Measurements from ENCODE around the gene PSRC1.

Gene PSRC1

DNA sequence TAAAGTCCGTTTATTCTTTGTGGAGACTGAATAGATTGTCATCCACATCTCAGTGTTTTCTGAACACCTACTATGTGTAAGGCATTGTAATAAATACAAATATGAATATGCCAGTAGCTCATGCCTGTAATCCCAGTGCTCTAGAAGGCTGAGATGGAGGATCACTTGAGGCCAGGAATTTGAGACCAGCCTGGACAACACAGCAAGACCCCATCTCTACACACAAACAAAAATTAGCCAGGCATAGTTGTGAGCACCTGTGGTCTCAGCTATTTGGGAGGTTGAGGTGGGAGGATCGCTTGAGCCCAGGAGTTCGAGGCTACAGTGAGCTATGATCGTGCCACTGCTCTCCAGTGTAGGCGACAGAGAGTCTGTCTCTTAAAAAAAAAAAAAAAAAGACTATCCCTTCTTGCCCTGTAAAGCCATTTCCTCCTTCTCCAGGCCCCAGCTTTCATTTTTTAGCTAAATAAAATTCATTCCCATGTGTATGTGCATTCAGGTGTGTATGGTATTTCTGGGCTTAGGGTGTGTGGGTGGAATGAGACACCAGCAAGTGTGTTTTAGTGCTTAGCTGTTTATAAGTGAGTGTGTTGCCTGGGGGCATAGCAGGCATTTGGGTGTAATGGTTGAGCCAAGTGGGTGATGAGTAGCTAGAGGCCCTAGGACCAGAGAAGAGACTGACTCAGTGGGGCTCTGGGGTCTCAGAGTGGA is 25.8 kb downstream of the PSRC1 start:
- no peak for DNase-seq

DNA sequence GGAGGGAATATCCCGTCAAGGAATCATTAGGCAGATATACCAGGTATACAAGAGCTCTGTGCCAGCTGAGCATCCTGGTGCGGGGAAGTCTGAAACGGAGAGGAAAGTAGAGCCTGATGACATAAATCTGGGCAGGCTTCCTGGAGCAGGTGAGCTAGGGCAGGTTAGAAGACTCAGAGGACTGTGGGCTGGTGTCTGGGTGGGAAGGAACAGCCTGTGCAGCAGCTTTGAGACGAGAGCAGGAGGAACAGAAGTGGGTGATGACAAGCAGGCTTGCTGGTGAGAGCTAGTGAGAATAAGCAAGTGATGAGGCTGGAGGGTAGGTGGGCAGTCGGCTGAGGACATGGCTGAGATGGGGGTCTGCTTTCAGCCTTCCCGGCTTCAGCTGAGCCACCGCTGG is 26.9 kb downstream of the PSRC1 start:
- no peak for DNase-seq

DNA sequence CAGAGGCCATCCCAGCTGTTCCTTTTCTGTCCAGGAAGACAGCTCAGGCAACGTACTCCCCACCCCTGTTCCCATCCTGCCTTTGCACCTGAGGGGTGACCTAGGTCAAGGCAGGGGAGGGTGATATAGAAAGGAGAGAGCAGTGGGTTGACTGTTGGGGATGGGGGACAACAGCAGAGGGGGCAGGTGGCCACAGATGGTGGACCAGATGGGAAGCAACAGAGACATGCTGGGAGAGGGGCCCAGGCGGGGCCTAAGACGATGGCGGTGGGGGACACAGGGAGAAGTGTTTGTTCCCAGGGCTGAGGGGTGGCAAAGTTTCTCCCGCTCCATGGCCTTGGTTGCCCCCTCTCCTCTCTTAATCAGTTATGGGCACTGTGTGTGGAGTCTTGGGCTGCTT is 27.3 kb downstream of the PSRC1 start:
- no peak for DNase-seq

DNA sequence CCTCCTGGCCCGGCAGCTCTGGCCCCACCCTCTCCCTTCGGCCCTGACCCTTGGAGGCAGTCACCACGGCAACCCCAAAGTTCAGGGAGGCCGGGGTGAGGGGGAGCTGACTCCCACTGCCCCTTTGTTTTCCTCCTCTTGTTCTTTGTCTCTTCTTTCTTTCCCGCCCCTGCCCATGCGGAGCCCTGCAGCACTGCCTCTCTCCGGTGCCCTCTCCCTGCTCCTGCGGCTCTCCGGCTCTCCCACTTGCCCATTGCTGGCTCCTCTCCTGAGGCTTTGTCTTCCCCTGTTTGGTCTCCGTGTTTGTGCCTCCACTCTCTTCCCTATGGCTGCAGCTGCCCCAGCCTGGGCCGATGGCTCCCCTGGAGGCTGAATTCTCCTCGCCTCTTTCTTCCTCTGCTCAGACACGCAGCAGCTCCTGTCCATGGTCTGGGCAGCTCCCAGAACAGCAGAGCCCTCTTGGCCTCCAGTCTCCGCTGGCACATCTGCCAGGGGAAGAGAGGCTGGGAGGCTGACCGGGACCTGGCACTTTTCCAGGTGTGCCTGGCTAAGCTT is 27.8 kb downstream of the PSRC1 start:
- no peak for DNase-seq

DNA sequence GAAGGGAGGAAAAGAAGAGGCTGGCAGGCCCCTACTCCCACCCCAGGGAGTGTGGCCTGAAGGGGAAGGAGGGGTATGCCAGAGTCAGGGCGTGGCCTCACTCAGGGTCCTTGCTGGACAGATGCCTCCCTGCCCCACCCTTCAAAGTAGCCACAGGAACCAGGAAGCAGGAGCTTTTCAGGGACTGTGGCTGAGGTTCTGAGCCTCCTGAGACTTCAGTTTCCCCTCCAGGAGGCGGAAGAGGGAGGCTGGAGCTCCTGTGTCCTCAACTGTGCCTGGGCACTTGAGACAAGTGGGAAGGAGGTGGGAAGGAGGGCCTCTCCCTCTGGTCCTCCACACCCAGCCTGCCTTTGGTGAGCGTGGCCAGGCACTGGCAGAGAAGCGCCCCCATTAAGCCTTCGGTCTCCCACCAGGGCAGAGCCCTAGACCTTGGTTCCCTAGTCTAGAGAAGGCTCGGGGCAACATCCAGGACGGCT is 28.3 kb downstream of the PSRC1 start:
- DNase-seq = no peak

DNA sequence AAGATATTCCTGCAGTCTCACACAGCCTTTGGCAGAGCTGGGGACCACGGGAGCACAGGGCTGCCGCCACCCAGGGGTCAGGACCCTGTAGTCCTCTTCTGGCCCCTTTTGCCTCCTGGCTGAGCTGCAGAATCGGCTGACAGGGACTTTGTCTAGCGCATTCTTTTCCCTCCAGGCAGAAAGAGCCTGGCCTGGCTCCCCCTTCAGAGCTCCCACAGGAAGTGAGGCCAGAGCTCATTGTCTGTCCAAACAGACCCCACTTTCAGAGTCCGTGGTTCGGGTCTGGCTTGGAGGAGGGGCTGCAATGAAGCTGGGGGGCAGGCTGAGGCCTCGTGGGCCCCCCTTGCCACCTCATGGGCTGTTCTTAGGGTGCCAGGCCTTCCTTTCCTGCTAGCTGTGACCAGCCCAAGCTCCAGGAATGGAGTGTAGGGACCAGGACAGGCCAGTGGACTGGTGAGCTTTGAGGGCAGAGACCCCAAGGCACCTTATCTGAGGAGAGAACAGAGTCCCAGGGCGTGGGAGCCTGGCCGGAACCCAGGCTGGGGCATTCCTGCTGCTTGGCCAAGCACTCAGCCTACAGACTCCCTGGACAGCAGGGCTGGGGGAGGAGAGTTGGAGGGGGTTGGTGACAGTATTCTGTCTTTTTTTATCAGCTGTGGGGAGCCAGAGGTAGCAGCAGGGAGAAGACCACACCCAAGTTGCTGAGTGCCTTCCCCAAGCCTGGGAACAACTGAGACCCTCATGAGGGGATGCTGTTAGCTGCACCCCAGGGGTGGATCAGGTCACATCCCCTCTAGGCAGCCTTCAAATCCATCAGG is 28.9 kb downstream of the PSRC1 start:
- no peak for DNase-seq

DNA sequence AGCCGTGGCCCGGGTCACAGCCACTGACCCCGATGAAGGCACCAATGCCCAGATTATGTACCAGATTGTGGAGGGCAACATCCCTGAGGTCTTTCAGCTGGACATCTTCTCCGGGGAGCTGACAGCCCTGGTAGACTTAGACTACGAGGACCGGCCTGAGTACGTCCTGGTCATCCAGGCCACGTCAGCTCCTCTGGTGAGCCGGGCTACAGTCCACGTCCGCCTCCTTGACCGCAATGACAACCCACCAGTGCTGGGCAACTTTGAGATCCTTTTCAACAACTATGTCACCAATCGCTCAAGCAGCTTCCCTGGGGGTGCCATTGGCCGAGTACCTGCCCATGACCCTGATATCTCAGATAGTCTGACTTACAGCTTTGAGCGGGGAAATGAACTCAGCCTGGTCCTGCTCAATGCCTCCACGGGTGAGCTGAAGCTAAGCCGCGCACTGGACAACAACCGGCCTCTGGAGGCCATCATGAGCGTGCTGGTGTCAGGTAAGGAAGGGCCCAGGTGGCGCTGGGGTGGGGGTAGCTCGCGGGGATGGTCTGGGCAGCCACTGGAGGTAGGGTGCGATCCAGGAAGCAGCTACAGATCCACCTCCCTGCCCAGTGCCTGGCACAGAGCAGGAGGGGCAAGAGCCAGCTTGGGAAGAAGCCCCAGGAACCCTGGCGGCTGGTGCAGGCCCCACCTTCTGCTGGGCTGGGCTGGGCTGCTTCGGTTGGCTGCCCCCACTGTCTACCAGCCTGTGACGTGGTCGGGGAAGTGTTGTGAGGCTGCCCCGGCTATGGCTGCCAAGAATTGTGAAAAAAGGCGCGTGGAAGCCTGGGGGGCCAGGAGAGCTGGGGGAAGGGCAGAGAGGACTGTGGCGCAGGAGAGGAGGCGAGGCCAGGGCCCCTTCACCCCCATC is 29.8 kb downstream of the PSRC1 start:
- no peak for DNase-seq

DNA sequence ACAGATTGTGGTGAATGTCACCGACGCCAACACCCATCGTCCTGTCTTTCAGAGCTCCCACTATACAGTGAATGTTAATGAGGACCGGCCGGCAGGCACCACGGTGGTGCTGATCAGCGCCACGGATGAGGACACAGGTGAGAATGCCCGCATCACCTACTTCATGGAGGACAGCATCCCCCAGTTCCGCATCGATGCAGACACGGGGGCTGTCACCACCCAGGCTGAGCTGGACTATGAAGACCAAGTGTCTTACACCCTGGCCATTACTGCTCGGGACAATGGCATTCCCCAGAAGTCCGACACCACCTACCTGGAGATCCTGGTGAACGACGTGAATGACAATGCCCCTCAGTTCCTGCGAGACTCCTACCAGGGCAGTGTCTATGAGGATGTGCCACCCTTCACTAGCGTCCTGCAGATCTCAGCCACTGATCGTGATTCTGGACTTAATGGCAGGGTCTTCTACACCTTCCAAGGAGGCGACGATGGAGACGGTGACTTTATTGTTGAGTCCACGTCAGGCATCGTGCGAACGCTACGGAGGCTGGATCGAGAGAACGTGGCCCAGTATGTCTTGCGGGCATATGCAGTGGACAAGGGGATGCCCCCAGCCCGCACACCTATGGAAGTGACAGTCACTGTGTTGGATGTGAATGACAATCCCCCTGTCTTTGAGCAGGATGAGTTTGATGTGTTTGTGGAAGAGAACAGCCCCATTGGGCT is 30.6 kb downstream of the PSRC1 start:
- DNase-seq = no peak

DNA sequence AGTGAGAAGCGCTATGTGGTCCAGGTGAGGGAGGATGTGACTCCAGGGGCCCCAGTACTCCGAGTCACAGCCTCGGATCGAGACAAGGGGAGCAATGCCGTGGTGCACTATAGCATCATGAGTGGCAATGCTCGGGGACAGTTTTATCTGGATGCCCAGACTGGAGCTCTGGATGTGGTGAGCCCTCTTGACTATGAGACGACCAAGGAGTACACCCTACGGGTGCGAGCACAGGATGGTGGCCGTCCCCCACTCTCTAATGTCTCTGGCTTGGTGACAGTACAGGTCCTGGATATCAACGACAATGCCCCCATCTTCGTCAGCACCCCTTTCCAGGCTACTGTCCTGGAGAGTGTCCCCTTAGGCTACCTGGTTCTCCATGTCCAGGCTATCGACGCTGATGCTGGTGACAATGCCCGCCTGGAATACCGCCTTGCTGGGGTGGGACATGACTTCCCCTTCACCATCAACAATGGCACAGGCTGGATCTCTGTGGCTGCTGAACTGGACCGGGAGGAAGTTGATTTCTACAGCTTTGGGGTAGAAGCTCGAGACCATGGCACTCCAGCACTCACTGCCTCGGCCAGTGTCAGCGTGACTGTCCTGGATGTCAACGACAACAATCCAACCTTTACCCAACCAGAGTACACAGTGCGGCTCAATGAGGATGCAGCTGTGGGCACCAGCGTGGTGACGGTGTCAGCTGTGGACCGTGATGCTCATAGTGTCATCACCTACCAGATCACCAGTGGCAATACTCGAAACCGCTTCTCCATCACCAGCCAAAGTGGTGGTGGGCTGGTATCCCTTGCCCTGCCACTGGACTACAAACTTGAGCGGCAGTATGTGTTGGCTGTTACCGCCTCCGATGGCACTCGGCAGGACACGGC is 31.4 kb downstream of the PSRC1 start:
- DNase-seq = no peak

DNA sequence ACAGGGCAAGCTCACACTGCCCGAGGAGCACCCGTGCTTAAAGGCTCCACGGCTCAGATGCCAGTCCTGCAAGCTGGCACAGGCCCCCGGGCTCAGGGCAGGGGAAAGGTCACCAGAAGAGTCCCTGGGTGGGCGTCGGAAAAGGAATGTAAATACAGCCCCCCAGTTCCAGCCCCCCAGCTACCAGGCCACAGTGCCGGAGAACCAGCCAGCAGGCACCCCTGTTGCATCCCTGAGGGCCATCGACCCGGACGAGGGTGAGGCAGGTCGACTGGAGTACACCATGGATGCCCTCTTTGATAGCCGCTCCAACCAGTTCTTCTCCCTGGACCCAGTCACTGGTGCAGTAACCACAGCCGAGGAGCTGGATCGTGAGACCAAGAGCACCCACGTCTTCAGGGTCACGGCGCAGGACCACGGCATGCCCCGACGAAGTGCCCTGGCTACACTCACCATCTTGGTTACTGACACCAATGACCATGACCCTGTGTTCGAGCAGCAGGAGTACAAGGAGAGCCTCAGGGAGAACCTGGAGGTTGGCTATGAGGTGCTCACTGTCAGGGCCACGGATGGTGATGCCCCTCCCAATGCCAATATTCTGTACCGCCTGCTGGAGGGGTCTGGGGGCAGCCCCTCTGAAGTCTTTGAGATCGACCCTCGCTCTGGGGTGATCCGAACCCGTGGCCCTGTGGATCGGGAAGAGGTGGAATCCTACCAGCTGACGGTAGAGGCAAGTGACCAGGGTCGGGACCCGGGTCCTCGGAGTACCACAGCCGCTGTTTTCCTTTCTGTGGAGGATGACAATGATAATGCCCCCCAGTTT is 32.3 kb downstream of the PSRC1 start:
- DNase-seq = no peak

DNA sequence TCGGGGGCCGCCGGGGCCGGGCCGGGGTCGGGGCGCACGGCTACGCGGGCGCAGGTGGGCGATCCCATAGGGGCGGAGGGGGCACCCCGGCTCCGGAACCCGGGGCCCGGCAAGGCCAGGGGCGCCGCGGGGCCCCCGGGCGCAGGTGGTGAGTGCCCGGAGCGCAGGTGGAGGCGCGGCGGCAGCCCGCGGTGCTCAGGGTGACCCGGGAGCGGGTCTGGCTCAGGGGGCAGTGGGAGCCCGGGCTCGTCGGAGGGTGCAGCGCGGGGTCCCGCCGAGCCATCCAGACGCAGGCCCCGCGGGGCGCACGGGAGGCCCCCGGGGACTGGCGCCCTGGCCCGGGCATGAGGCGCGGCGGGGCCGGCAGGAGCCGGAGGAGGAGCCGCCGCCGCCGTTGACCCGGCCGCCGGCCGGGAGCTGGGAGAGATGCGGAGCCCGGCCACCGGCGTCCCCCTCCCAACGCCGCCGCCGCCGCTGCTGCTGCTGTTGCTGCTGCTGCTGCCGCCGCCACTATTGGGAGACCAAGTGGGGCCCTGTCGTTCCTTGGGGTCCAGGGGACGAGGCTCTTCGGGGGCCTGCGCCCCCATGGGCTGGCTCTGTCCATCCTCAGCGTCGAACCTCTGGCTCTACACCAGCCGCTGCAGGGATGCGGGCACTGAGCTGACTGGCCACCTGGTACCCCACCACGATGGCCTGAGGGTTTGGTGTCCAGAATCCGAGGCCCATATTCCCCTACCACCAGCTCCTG is 33.1 kb downstream of the PSRC1 start:
- DNase-seq = no peak

DNA sequence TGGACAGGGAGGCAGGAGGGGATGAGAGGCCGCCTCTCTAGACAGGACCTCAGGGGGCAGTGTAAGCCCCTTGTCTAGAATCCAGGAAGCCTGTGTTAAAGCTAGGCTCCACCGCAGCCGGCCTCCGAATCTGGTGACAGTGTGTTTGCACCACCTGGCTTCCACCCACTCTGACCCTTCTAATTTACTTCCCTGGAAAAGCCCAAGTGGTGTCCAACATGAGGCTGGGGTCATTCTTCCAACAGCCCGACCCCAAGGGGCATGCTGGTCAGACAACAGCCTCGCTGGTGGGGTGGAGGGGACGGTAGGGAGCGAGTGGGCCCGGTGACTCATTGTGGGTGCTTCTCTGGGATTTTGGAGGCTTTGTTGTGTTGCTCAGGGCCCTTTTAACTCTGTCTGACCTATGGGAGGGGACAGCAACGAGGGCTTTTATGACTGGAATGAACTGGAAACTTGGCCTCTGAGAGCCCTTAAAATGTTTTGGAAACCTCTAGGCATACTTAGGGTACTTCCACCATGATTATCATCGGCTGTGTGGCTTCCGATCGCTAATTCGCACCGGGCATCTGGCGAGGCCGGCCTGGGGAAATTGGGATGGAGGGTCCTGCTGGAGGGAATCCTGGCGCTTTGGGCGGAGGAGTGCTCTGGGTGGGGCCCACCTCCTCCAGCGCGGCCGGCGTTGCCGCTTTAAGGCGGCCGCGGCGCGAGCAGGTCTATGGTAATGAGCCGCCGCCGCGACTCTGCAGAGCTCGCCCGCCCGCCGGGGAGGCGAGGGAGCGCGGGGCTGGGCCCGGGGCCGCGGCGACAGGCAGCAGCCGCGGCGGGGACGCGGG is 33.9 kb downstream of the PSRC1 start, which contains the start of gene CELSR2:
Gene CELSR2, plus strand, starts transcription at position 743 of the 833 bp plus-strand sequence. CDS start 541 bp downstream, outside the sequence.
- DNase-seq = peak; percentile 52

DNA sequence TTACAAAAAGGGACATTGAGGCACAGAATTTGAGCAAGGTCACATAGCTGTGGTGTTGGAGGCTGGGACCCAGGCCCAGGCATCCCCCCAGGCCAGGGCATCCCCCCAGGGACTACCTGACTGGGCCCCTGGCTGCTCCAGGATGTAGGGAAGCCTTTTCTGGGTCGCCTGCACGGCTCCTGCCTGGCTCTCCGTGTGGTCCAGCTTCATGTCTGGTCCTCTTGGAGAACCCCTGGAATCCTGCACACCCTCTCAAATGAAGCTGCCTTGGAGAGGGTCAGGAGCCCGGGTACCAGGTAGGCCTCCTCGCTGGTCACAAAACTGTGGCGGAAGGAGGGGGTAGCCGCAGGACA is 34.5 kb downstream of the PSRC1 start:
- no peak for DNase-seq

DNA sequence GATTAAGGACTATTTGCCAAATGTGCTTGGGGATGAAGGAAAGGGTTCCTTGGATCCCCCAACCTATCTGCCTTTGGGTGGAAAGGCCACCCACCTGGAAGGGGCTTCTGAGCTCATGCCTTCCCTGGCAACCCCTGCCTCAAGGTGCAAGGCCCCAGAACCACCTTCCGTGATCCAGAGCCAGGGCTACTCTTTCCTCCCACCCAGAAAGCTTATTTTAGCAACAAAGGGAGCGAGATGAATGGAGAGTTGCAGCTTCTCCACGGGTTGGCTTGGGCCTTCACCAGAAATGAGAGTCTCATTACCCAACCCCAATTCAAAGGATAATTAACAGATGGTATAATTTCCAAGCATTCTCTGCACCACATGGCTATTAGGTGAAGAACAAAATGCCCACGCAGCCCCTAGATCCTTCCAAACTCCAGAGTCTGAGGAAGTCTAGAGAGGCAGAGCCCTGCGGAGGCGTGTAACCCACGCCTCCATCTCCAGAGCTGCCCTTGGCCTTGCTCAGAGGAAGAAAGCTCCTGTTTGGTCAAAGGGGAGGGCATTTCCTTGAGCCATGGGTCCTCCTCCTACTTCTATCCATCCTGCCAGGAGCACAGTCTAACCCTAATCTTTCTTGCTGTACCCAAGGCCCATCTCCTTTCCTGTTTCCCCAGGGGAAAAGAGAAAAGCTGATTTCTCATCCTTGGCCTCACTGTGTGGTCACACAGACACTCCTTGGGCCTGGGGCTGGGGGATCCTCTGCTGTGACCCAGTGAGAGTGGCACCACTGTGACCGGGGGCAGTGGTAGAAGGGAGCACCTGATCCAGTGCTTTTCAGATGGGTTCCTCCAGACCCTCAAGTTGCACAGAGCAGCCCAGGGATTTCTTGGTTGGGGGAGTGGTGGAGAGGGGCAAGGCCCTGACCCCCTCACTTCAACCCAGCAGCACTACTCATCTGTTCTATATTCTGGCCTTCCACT is 35.3 kb downstream of the PSRC1 start:
- no peak for DNase-seq

DNA sequence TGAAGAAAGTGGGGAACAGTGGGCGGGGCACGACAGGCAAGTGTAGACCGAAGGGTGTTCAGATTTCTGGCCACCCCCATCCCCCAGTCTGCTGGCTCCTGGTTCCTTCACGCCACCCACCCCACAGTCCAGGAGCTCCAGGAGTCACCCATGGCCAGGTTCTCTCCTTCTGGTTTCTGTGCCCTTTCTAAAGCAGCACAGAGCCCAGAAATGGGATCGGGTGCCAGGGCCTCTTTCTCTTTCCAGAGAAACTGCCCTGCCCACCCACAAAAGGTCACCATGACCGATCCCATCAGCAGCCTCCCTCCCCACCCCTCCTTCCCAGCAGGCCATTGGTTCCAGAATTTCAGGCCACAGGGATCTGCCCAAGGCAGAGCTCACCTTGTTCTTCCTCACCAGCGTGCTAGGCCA is 36.8 kb downstream of the PSRC1 start:
- DNase-seq = no peak

DNA sequence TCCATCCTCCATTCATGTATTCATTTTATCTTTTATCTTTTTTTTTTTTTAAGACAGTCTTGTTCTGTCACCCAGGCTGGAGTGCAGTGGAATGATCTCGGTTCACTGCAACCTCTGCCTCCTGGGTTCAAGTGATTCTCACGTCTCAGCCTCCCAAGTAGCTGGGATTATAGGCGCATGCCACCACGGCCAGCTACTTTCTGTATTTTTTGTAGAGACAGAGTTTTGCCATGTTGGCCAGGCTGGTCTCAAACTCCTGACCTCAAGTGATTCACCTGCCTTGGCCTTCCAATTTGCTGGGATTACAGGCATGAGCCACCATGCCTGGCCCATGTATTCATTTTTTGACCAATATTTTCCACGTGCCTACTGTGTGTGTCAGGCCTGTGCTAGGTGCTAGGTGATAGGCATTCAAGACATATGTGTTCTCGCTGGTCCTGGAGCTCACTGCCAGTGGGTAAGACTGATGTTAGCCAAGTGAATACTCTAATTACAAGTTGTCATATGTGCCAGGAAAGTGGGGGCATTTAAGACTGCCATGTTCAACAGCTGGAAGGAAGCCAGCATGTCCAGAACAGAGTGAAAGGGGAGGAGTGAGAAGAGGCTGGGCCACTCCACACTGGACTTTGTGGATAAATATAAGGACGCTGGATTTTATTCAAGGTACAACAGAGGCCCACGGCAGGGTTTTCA is 38.9 kb downstream of the PSRC1 start:
- no peak for DNase-seq

DNA sequence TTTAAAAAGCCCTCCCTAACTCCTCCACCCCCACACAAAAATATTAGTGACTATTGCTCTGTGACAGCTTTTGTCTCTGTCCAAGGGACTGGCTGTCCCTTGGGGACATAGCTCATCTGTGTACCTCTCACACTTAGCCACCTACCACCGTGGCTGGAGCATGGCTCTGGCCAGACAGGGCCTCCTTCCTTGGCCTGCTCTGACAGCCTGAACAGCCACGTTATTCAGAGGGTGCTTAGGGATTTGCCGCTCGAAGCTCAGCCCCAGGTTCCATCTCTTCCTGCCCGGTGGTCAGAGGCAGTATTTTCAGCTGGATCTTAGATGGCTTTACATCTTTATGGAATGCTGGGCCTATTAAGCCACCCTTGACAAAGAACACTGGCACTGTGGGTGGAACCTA is 39.7 kb downstream of the PSRC1 start:
- no peak for DNase-seq

All from GDM1 (cell line).